A673 (cell line): Measurements from ENCODE around the gene GPA33.

Experiments
- CTCF ChIP-seq: fragments of 300-800, 200-600 bp; sonication (generic); conservative IDR thresholded peaks from 2 replicates; pipeline ENCODE4 v1.5.1; 2017; ENCODE audit warnings: low read depth, mild to moderate bottlenecking, antibody characterized with exemption, low read length, moderate library complexity, mixed read lengths
- EZH2 ChIP-seq: fragments of 200-600 bp; sonication (generic); IDR thresholded peaks from 2 replicates; pipeline ENCODE4 v1.6.1; 2017; ENCODE audit warnings: borderline replicate concordance, low read depth, mild to moderate bottlenecking, mixed read lengths, antibody characterized with exemption, low read length; ENCODE audit not compliant: poor library complexity, severe bottlenecking

- TF ChIP-seq CTCF (no peak), EZH2 (no peak)
These were observed 42.3 kb upstream of the GPA33 start for GRCh38 chr1:167132301-167133010.
